SK-N-SH (cell line): ENCODE measurements around the gene STARD13. TPM values are rescaled to one million over a fixed set of nuclear protein-coding genes. Genes with fewer than 3 reads are reported as not detected.

Experiments
- CTCF ChIA-PET: fragments of 300-600, 350-600 bp; formaldehyde crosslinking; extraction: SDS; loops from one replicate; lab custom pipeline; 2021; lab: Yijun Ruan, JAX
- POLR2A ChIA-PET: fragments of 350-600 bp; sonication (Branson Sonifier 250); formaldehyde crosslinking; extraction: SDS; loops from one replicate; lab custom pipeline; 2020; ENCODE audit warnings: antibody characterized with exemption, inconsistent platforms; lab: Yijun Ruan, JAX
- DNase-seq: peaks from one replicate; pipeline ENCODE4 v3.0.0; 2012
- H2AFZ ChIP-seq: fragments of 200-600 bp; sonication (generic); 2 replicates; pipeline ENCODE4 v1.8.1; 2016; ENCODE audit warnings: antibody characterized with exemption, mild to moderate bottlenecking, low read depth
- H3F3A ChIP-seq: fragments of 200-600 bp; sonication (generic); replicated peaks from 2 replicates; pipeline ENCODE3; 2016; ENCODE audit warnings: antibody characterized with exemption, mild to moderate bottlenecking; ENCODE audit not compliant: insufficient read depth
- H3K27ac ChIP-seq, 2 experiments: fragments of 200-500 bp in 1 of 2; fragments of 200-600 bp in 1 of 2; sonication (Bioruptor generic) in 1 of 2; sonication (generic), shearing (Covaris generic) in 1 of 2; 2 replicates each; pipeline versions ENCODE4 v1.5.1 to v1.6.1; 2014 to 2016; ENCODE audit warnings: low read depth in 2 of 2, inconsistent platforms in 1 of 2, low read length in 1 of 2, mild to moderate bottlenecking in 1 of 2, mixed read lengths in 1 of 2
- H3K27me3 ChIP-seq: fragments of 200-600 bp; sonication (generic), shearing (Covaris generic); 2 replicates; pipeline ENCODE4 v1.6.1; 2016; ENCODE audit warnings: mixed run types; ENCODE audit not compliant: insufficient read depth
- H3K36me3 ChIP-seq, 2 experiments: fragments of 200-500 bp in 1 of 2; fragments of 200-600 bp in 1 of 2; sonication (Bioruptor generic) in 1 of 2; sonication (generic) in 1 of 2; replicated peaks in 1 of 2; 2 replicates each; pipeline versions ENCODE3 to v1.5.1; 2014 to 2016; ENCODE audit warnings: low read length in 1 of 2, mild to moderate bottlenecking in 1 of 2; ENCODE audit not compliant: insufficient read depth in 2 of 2, control insufficient read depth in 1 of 2
- H3K4me1 ChIP-seq, 2 experiments: fragments of 200-500 bp in 1 of 2; fragments of 200-600 bp in 1 of 2; sonication (Bioruptor generic) in 1 of 2; sonication (generic), shearing (Covaris generic) in 1 of 2; 2 replicates each; pipeline versions ENCODE4 v1.5.1 to v1.6.1; 2014 to 2016; ENCODE audit warnings: low read depth in 1 of 2, low read length in 1 of 2, mixed run types in 1 of 2; ENCODE audit not compliant: insufficient read depth in 2 of 2, control insufficient read depth in 1 of 2
- H3K4me2 ChIP-seq: fragments of 200-600 bp; sonication (generic), shearing (Covaris generic); 2 replicates; pipeline ENCODE4 v1.6.1; 2017; ENCODE audit warnings: mixed run types
- H3K4me3 ChIP-seq, 2 experiments: fragments of 200-500 bp in 1 of 2; fragments of 200-600 bp in 1 of 2; sonication (Bioruptor generic) in 1 of 2; sonication (generic), shearing (Covaris generic) in 1 of 2; 2 replicates each; pipeline versions ENCODE4 v1.5.1 to v1.8.1; 2014 to 2016; ENCODE audit warnings: low read depth in 2 of 2, inconsistent platforms in 1 of 2, low read length in 1 of 2, mild to moderate bottlenecking in 1 of 2, mixed read lengths in 1 of 2, moderate library complexity in 1 of 2
- H3K79me2 ChIP-seq: fragments of 200-600 bp; sonication (generic); 2 replicates; pipeline ENCODE4 v1.8.1; 2017; ENCODE audit warnings: mild to moderate bottlenecking; ENCODE audit not compliant: insufficient read depth
- H3K9ac ChIP-seq: fragments of 200-600 bp; sonication (generic); 2 replicates; pipeline ENCODE4 v1.6.1; 2017; ENCODE audit warnings: mixed run types
- H3K9me2 ChIP-seq: fragments of 200-600 bp; sonication (generic); 2 replicates; pipeline ENCODE4 v1.6.1; 2017; ENCODE audit warnings: mixed run types
- H3K9me3 ChIP-seq: fragments of 200-600 bp; sonication (generic); 2 replicates; pipeline ENCODE4 v1.6.1; 2017; ENCODE audit warnings: mixed run types, mild to moderate bottlenecking, moderate library complexity
- H4K20me1 ChIP-seq: fragments of 200-600 bp; sonication (generic); 2 replicates; pipeline ENCODE4 v1.6.1; 2017; ENCODE audit warnings: mild to moderate bottlenecking, mixed run types; ENCODE audit not compliant: insufficient read depth
- ELF1 ChIP-seq: IDR thresholded peaks from 2 replicates; pipeline ENCODE4 v1.4.0; 2012
- EP300 ChIP-seq, 2 experiments: IDR thresholded peaks; 2 replicates each; pipeline versions ENCODE4 v1.4.0 to v1.6.1; 2012; ENCODE audit warnings: borderline replicate concordance in 1 of 2, low read depth in 1 of 2, low read length in 1 of 2
- FOXJ3 ChIP-seq: sonication (generic); formaldehyde crosslinking; IDR thresholded peaks from 2 replicates; pipeline ENCODE4 v1.5.1; 2020; ENCODE audit warnings: mild to moderate bottlenecking, missing genetic modification reagents
- GATA2 ChIP-seq: sonication (generic); formaldehyde crosslinking; IDR thresholded peaks from 2 replicates; pipeline ENCODE4 v1.5.0; 2020; ENCODE audit warnings: mild to moderate bottlenecking, missing genetic modification reagents
- MEF2A ChIP-seq: IDR thresholded peaks from 2 replicates; pipeline ENCODE4 v1.4.0; 2012; ENCODE audit warnings: low read depth, borderline replicate concordance
- RCOR1 ChIP-seq: fragments of 150-350 bp; IDR thresholded peaks from 2 replicates; pipeline ENCODE4 v1.6.1; 2017; ENCODE audit warnings: antibody characterized with exemption, low read length
- TCF12 ChIP-seq: IDR thresholded peaks from 2 replicates; pipeline ENCODE4 v1.4.0; 2012
- TEAD4 ChIP-seq: IDR thresholded peaks from 2 replicates; pipeline ENCODE4 v1.4.0; 2012; ENCODE audit warnings: mild to moderate bottlenecking, borderline replicate concordance; ENCODE audit not compliant: insufficient read depth
- WGBS: methylation state at CpG from one replicate; pipeline ENCODE4 v1.1.6; 2017; ENCODE audit warnings: low lambda C conversion rate; 5-methylcytosine and 5-hydroxymethylcytosine counted together
- polyA plus RNA-seq, 3 experiments: library from polyadenylated mRNA; depleted of rRNA; stranded (reverse); fragments of >200 nt; gene quantifications; 2 replicates each; pipeline ENCODE4 v1.2.3, GENCODE V29; 2012
- TF ChIP-seq, protein P1 (sequence below): fragments of 150-350 bp; IDR thresholded peaks from 2 replicates; pipeline ENCODE4 v1.6.1; 2017; ENCODE audit warnings: antibody characterized with exemption, low read length, low read depth, borderline replicate concordance
- TF ChIP-seq, protein P2 (sequence below): IDR thresholded peaks from 2 replicates; pipeline ENCODE4; 2012

The STARD13 gene
- polyA plus RNA-seq, 1 of the 3 experiments (the other 2 are of a cell fraction), result 5.7 TPM

DNA sequence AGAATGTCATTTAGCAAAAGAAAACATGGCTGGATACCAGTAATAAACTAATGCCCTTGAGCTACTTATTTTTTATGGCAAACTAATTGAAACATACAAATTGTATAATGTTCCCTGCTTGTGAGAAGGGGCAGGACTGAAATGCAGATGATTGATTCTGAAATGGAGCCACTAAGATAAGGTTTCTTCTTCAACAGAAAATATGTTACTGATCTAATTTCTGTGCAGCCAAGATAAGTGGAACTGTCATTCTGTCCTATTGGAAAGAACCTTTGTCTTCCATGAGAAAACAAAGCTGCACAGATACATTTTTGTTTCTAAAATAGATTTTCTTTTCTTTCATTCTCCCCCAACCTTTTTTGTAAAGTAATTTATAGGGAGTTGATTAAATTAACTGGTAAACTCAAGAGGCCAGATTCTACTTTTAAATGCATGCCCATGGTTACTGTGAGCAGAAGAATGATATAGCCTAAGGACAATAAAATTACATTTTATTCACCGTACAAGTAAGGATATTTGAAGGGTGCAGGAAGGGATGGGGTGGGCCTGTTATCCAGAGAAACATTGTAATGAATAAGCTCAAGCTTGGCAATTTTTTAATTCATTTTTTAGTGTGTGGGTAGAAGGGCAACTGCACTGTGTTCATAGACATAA is 39.9 kb downstream of the STARD13 start:
- Histone ChIP-seq H3K4me2 (no peak overlapping the region; the same call in 1 of the 2 replicates), H4K20me1 (no peaks in the 10 kb centered on the region), H3K79me2 (peaks cover 60% of the 10 kb centered on the region), H3K27me3 (no peaks in the 10 kb centered on the region), H3K36me3 (peaks cover 0 to 8% of the 10 kb centered on the region in 2 experiments), H3F3A (peaks cover 10% of the 10 kb centered on the region), H2AFZ (no peak overlapping the region), H3K27ac (peak overlapping the region; percentile 29 to 62; a peak in 3 of 4 replicates), H3K9me2 (no peaks in the 10 kb centered on the region), H3K4me1 (peaks cover 6 to 9% of the 10 kb centered on the region in 2 experiments; a peak in 2 of 4 replicates), H3K4me3 (no peak overlapping the region), H3K9ac (no peak overlapping the region), H3K9me3 (no peaks in the 10 kb centered on the region)
- 25% methylated on average over 1 of the region's 1 CpG for WGBS
- no peak for TF ChIP-seq MEF2A
- peak; percentile 76 for TF ChIP-seq GATA2
- TF ChIP-seq RCOR1, result peak; percentile 55; the same call in 1 of the 2 replicates
- TF ChIP-seq, protein P1, sequence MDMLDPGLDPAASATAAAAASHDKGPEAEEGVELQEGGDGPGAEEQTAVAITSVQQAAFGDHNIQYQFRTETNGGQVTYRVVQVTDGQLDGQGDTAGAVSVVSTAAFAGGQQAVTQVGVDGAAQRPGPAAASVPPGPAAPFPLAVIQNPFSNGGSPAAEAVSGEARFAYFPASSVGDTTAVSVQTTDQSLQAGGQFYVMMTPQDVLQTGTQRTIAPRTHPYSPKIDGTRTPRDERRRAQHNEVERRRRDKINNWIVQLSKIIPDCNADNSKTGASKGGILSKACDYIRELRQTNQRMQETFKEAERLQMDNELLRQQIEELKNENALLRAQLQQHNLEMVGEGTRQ, result no peak
- TF ChIP-seq, protein P2, sequence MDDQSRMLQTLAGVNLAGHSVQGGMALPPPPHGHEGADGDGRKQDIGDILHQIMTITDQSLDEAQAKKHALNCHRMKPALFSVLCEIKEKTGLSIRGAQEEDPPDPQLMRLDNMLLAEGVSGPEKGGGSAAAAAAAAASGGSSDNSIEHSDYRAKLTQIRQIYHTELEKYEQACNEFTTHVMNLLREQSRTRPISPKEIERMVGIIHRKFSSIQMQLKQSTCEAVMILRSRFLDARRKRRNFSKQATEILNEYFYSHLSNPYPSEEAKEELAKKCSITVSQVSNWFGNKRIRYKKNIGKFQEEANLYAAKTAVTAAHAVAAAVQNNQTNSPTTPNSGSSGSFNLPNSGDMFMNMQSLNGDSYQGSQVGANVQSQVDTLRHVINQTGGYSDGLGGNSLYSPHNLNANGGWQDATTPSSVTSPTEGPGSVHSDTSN, result peak; percentile 27; the same call in 1 of the 2 replicates
- TF ChIP-seq EP300 (IDR thresholded peaks at IDR 0.05; ENCODE audit: borderline replicate concordance in 1 of 2, low read depth in 1 of 2, low read length in 1 of 2), result peak in 1 of 2 experiments; percentile 51; a peak in 2 of 4 replicates
- TF ChIP-seq TEAD4, result no peak
- no peak for TF ChIP-seq FOXJ3 (CRISPR knock-in tag)
- TF ChIP-seq TCF12, result 0 out of 2 replicates have a peak, but pooled peaks have one; percentile 9
- ChIA-PET POLR2A (no interaction called here), CTCF (interaction anchor here (0.9 to 1.5 kb wide), 3 partner anchors 18 to 479 kb away, joined by 3 to 6 read pairs (median 4); no protein-coding TSS in a partner anchor)
- peak; percentile 48 for DNase-seq

DNA sequence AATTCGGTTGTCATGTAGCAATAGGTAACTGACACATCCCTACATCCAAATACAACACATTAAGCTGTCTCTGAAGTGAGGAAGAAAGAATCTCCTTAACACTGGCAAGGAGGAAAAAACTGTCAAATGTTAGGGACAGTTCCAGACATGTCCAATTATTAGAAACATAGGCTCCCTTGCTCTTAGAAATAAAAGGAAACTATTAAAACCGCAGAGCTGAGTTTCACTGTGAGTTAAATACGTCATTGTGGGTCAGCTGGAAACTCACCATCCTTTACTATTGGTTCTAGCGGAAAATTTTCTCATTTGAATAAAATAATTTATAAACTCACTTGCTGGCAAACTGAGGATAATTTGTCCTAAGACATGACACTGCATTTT is 40.7 kb downstream of the STARD13 start:
- DNase-seq, result no peak
- Histone ChIP-seq H2AFZ (no peak overlapping the region), H3K4me3 (no peak overlapping the region), H3K9ac (no peak overlapping the region), H3K27ac (peak overlapping the region; percentile 29 to 62; a peak in 3 of 4 replicates), H3K4me2 (no peak overlapping the region), H3K9me3 (peaks cover 4% of the 10 kb centered on the region; the same call in 1 of the 2 replicates), H3F3A (peaks cover 3% of the 10 kb centered on the region), H3K27me3 (no peaks in the 10 kb centered on the region), H3K9me2 (no peaks in the 10 kb centered on the region), H3K36me3 (peaks cover 0 to 13% of the 10 kb centered on the region in 2 experiments), H3K79me2 (peaks cover 55% of the 10 kb centered on the region), H4K20me1 (no peaks in the 10 kb centered on the region), H3K4me1 (peaks cover 2 to 9% of the 10 kb centered on the region in 2 experiments; a peak in 2 of 4 replicates)
- ChIA-PET POLR2A (no interaction called here), CTCF (interaction anchor here (1.3 to 1.5 kb wide), 2 partner anchors 17 to 298 kb away, joined by 4 to 6 read pairs; no protein-coding TSS in a partner anchor)
- WGBS, result 96% methylated on average over 4 of the region's 4 CpGs
- TF ChIP-seq ELF1, result no peak
